Measurements from ENCODE around the gene CAVIN4. TPM values are rescaled to one million over a fixed set of nuclear protein-coding genes. Genes with fewer than 3 reads are reported as not detected.

Gene CAVIN4
- total and polyA plus RNA-seq, 9 of the 15 experiments (the other 6 are each of a cell fraction or from before 2014, with no cell fraction given): 0.06 to 0.29 (median 0.18) TPM

- TF ChIP-seq ZBTB40 (IDR thresholded peaks at IDR 0.05) (no peak), ZBTB40 (CRISPR knock-in tag; IDR thresholded peaks at IDR 0.05) (no peak), EGR1 (conservative IDR thresholded peaks at IDR 0.05) (no peak), CBFA2T2 (conservative IDR thresholded peaks at IDR 0.05) (no peak), THAP7 (CRISPR knock-in tag; IDR thresholded peaks at IDR 0.05) (no peak), ZNF174 (CRISPR knock-in tag; IDR thresholded peaks at IDR 0.05) (no peak), NRF1 (conservative IDR thresholded peaks at IDR 0.05 in 1 of 2, IDR thresholded peaks at IDR 0.05 in 1 of 2) (no peak), GTF3C2 (IDR thresholded peaks at IDR 0.05; ENCODE audit: borderline replicate concordance, extremely low read depth, insufficient read length) (no peak), TCF3 (CRISPR knock-in tag; IDR thresholded peaks at IDR 0.05) (no peak), BRCA1 (IDR thresholded peaks at IDR 0.05) (no peak), BRCA1 (CRISPR knock-in tag; IDR thresholded peaks at IDR 0.05) (no peak)
Observed at GRCh38 chr9:100557053-100557452, 20.8 kb upstream of the CAVIN4 start (continued).
